ENCODE results near the gene TCTN2.
A peak's percentile ranks its signal among the peaks of the same experiment; 100 is the strongest.

Gene TCTN2
- total RNA-seq, result 3.5 to 21.7 (median 8.7) reads per million in 9 experiments

DNA sequence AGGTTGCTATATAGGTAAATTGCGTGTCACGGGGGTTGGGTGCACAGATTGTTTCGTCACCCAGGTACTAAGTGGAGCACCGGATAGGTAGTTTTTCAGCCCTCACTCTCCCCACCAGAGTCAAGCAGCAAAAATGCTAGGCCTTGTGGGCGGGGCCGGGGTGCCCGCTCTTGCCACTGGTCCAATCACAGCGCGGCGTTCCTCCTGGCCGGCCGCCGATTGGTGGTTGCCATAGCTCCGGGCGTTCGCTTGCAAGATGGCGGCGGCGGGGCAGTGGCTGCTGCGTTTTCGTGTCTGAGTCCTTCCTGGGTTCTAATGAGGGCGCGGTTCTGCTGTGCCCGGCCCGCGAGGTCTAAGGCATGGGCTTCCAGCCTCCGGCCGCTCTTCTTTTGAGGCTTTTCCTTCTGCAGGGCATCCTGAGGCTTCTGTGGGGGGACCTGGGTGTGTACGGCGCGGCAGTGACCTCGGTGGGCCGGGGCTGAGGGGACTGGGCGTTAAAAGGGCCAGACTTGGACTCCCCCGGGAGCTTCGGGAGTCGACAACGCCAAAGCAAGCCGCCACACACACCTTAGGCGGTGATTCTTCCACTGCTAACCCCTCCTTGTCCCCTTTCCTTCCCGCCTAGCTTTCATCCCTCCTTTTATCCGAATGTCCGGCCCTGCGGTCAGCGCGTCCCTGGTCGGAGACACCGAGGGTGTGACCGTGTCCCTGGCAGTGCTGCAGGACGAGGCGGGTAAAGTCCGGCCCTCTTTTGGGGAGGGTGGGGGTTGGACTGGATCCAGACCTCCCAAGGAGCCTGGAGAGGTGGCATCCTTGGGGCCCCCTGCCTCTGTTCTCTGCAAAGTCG is at the start of gene TCTN2:
TCTN2 (plus strand) TSS at position 232 of the 847 bp plus-strand sequence; CDS start at position 360, 128 bp downstream.
- peak; percentile 91 to 92 (median 91) for DNase-seq
- no peaks in the 10 kb centered on the region for H3K27me3 Mint-ChIP-seq
- peaks cover 13% of the 10 kb centered on the region in 2 donors for H3K4me1 Mint-ChIP-seq (ENCODE audit: low read depth in 2 of 2)
- peak within 1 kb of the TSS; percentile 82 to 92 for H3K27ac Mint-ChIP-seq
- peak; percentile 100 for ATAC-seq (replicated peaks)
- peak within 1 kb of the TSS; percentile 86 to 92 for H3K4me3 Mint-ChIP-seq
- peaks cover 12% of the 10 kb centered on the region for H3K36me3 Mint-ChIP-seq (ENCODE audit: insufficient read depth)
- no peaks in the 10 kb centered on the region for H3K9me3 Mint-ChIP-seq

- Mint-ChIP-seq H3K4me1 (ENCODE audit: low read depth in 2 of 2) (peaks cover 0 to 2% of the 10 kb centered on the region in 2 donors), H3K9me3 (no peaks in the 10 kb centered on the region)
Observed at GRCh38 chr12:123621619-123622530, 49.0 kb upstream of the TCTN2 start.

DNA sequence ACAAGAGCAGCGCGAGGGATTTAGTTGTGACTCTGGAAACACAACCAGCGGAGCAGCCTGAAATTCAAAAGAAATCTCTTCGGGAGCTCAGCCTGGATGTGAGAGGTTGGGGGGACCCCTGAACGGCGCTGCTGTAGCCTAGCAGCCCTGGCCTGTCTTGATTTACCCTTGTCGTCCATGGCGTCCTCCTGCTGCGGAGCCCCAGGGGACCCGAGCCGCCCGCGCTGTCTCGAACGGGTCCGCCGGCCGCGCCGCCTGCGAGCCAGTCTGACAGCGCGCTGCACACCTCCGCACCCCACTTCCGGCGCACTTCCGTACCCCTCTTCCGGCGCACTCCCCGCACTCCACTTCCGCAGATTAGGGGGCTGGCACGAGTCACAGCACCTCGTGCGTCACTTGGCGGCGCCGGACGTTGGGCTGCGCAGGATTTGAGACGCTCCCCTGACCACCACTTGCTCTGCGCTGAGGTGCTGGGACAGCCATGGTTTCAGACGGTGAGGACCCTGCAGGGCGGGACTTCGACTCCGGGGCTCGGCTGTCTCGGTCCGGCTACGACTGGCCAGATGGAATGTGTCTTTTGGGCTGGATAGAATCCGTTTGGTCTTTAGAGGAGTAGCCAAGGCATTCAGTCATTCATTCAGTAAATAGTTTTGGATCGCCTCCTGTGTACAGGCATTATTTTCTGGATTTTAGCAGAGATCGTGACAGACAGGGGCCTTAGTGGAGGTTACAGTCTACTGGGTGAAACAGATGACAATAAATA is 37.4 kb upstream of the TCTN2 start, which contains the start of the genes EIF2B1 and GTF2H3:
EIF2B1 (minus strand) TSS at position 308 of the 763 bp plus-strand sequence; CDS start at position 179, 129 bp downstream.
GTF2H3 (plus strand) TSS at position 451 of the 763 bp plus-strand sequence; CDS start at position 482, 31 bp downstream.
- Mint-ChIP-seq H3K36me3 (ENCODE audit: insufficient read depth) (peaks cover 55% of the 10 kb centered on the region), H3K27me3 (no peaks in the 10 kb centered on the region), H3K27ac (peak within 1 kb of the TSS; percentile 99 to 100), H3K9me3 (no peaks in the 10 kb centered on the region), H3K4me3 (peak within 1 kb of the TSS; percentile 95 to 100), H3K4me1 (ENCODE audit: low read depth in 2 of 2) (peaks cover 16 to 27% of the 10 kb centered on the region in 2 donors)
- ATAC-seq (replicated peaks), result peak; percentile 97
- DNase-seq, result peak; percentile 94 to 97 (median 95)

More at GRCh38 chr12:123621619-123622530, 49.0 kb upstream of the TCTN2 start:
- H3K36me3 Mint-ChIP-seq (ENCODE audit: insufficient read depth), result peaks cover 88% of the 10 kb centered on the region
- H3K27ac Mint-ChIP-seq, result peak overlapping the region; percentile 22 to 26
- DNase-seq, result no peak
- H3K4me3 Mint-ChIP-seq, result no peak overlapping the region
- ATAC-seq (replicated peaks), result no peak
- no peaks in the 10 kb centered on the region for H3K27me3 Mint-ChIP-seq

DNA sequence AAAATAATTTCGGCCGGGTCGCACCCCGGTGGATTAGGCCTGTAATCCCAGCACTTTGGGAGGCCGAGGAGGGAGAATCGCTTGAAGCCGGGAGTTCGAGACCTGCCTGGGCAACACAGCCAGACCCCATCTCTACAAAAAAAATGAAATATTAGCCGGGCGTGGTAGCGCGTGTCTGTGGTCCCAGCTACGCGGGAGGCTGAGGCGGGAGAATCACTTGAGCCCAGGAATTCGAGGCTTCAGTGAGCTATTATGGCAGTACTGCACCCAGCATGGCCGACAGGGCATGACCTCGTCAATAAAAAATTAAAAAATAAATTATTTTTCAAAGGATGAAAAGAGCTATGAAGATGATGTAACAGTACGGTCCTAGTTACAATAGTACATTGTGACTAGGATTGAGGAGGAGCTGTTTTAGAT is 36.8 kb upstream of the TCTN2 start:
- Mint-ChIP-seq H3K4me1 (ENCODE audit: low read depth in 2 of 2) (peaks cover 16 to 27% of the 10 kb centered on the region in 2 donors), H3K36me3 (ENCODE audit: insufficient read depth) (peaks cover 49% of the 10 kb centered on the region), H3K9me3 (no peaks in the 10 kb centered on the region), H3K4me3 (peak overlapping the region; percentile 95 to 100), H3K27me3 (no peaks in the 10 kb centered on the region), H3K27ac (peak overlapping the region; percentile 99 to 100)
- no peak for DNase-seq
- ATAC-seq (replicated peaks), result no peak

- Mint-ChIP-seq H3K36me3 (ENCODE audit: insufficient read depth) (peaks cover 76% of the 10 kb centered on the region), H3K27me3 (no peaks in the 10 kb centered on the region), H3K4me3 (no peak overlapping the region), H3K9me3 (no peaks in the 10 kb centered on the region), H3K27ac (no peak overlapping the region), H3K4me1 (ENCODE audit: low read depth in 2 of 2) (peaks cover 0 to 6% of the 10 kb centered on the region in 2 donors)
- DNase-seq, result no peak
- no peak for ATAC-seq (replicated peaks)
Observed at GRCh38 chr12:123643911-123644310, 27.0 kb upstream of the TCTN2 start.

- no peaks in the 10 kb centered on the region for H3K9me3 Mint-ChIP-seq
- no peak overlapping the region for H3K27ac Mint-ChIP-seq
- no peak for ATAC-seq (replicated peaks)
Observed at GRCh38 chr12:123645380-123645779, 25.5 kb upstream of the TCTN2 start.

GRCh38 chr12:123645878-123646277 is 25.0 kb upstream of the TCTN2 start:
- no peaks in the 10 kb centered on the region for H3K9me3 Mint-ChIP-seq
- H3K4me1 Mint-ChIP-seq (ENCODE audit: low read depth in 2 of 2), result peaks cover 2 to 6% of the 10 kb centered on the region in 2 donors
- H3K36me3 Mint-ChIP-seq (ENCODE audit: insufficient read depth), result peaks cover 81% of the 10 kb centered on the region
- H3K4me3 Mint-ChIP-seq, result no peak overlapping the region
- DNase-seq, result no peak
- ATAC-seq (replicated peaks), result no peak
- H3K27ac Mint-ChIP-seq, result no peak overlapping the region
- H3K27me3 Mint-ChIP-seq, result no peaks in the 10 kb centered on the region

More at GRCh38 chr12:123645380-123645779, 25.5 kb upstream of the TCTN2 start:
- DNase-seq, result no peak
- H3K4me3 Mint-ChIP-seq, result no peak overlapping the region
- H3K4me1 Mint-ChIP-seq (ENCODE audit: low read depth in 2 of 2), result peaks cover 0 to 6% of the 10 kb centered on the region in 2 donors
- H3K36me3 Mint-ChIP-seq (ENCODE audit: insufficient read depth), result peaks cover 80% of the 10 kb centered on the region
- H3K27me3 Mint-ChIP-seq, result no peaks in the 10 kb centered on the region

GRCh38 chr12:123648401-123648800 is 22.5 kb upstream of the TCTN2 start:
- no peak overlapping the region for H3K4me3 Mint-ChIP-seq
- H3K27me3 Mint-ChIP-seq, result no peaks in the 10 kb centered on the region
- no peak overlapping the region for H3K27ac Mint-ChIP-seq
- no peak for DNase-seq
- H3K4me1 Mint-ChIP-seq (ENCODE audit: low read depth in 2 of 2), result peaks cover 0 to 2% of the 10 kb centered on the region in 2 donors
- ATAC-seq (replicated peaks), result no peak
- H3K36me3 Mint-ChIP-seq (ENCODE audit: insufficient read depth), result peaks cover 85% of the 10 kb centered on the region
- H3K9me3 Mint-ChIP-seq, result no peaks in the 10 kb centered on the region

GRCh38 chr12:123654129-123654701 is 16.7 kb upstream of the TCTN2 start:
- no peaks in the 10 kb centered on the region for H3K9me3 Mint-ChIP-seq
- no peaks in the 10 kb centered on the region for H3K27me3 Mint-ChIP-seq
- ATAC-seq (replicated peaks) (no peak), DNase-seq (no peak)
- H3K27ac Mint-ChIP-seq, result no peak overlapping the region
- no peak overlapping the region for H3K4me3 Mint-ChIP-seq
- H3K36me3 Mint-ChIP-seq (ENCODE audit: insufficient read depth), result peaks cover 34% of the 10 kb centered on the region
- H3K4me1 Mint-ChIP-seq (ENCODE audit: low read depth in 2 of 2), result peaks cover 0 to 2% of the 10 kb centered on the region in 2 donors

DNA sequence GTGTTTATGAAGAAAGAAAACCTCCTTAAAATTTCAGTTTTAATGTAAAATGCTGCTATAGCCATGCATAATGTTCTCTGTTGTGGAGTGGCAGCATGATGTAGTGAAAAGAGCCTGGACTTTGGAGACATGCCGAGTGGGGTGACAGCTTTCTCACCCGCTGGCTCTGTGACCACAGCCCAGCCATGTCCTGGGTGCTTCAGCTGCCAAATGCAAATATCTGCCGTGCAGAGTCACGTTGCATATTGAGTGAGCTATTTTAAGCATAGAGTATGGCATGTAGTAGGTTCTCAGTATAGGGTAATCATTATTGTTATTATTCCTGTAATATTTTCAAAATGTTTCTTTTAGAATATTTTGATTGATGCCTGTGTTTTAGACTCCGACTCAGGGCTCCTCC is 15.5 kb upstream of the TCTN2 start:
- no peak overlapping the region for H3K27ac Mint-ChIP-seq
- no peak for DNase-seq
- H3K4me3 Mint-ChIP-seq, result no peak overlapping the region
- H3K4me1 Mint-ChIP-seq (ENCODE audit: low read depth in 2 of 2), result peaks cover 0 to 4% of the 10 kb centered on the region in 2 donors
- H3K27me3 Mint-ChIP-seq, result no peaks in the 10 kb centered on the region
- no peaks in the 10 kb centered on the region for H3K9me3 Mint-ChIP-seq
- ATAC-seq (replicated peaks), result no peak
- H3K36me3 Mint-ChIP-seq (ENCODE audit: insufficient read depth), result peaks cover 28% of the 10 kb centered on the region

DNA sequence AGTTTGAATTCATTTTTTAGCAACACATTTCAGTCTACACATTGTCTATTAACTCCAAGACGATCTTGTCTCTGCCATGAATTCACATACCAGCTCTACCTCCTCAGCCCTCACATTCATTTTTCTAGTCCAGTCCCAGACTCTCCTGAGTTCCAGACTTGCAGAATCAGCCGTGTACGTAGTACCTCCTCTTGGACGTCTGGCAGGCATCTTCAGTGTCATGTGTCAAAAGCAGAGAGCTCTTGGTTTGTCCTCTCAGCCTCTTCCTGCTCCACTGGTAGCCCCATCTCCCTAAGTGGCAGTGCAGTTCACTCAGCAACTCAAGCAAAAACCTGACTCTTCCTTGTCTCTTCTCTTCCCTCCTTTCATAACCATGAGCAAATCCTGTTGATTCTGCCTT is 14.5 kb upstream of the TCTN2 start:
- Mint-ChIP-seq H3K4me3 (no peak overlapping the region), H3K9me3 (no peaks in the 10 kb centered on the region), H3K36me3 (ENCODE audit: insufficient read depth) (peaks cover 23% of the 10 kb centered on the region), H3K27ac (peak overlapping the region in 1 of 2 donors; percentile 72), H3K27me3 (no peaks in the 10 kb centered on the region), H3K4me1 (ENCODE audit: low read depth in 2 of 2) (peaks cover 0 to 2% of the 10 kb centered on the region in 2 donors)
- DNase-seq, result no peak
- no peak for ATAC-seq (replicated peaks)

GRCh38 chr12:123657211-123657610 is 13.7 kb upstream of the TCTN2 start:
- ATAC-seq (replicated peaks), result no peak
- H3K36me3 Mint-ChIP-seq (ENCODE audit: insufficient read depth), result peaks cover 15% of the 10 kb centered on the region
- H3K4me3 Mint-ChIP-seq, result no peak overlapping the region
- peaks cover 0 to 2% of the 10 kb centered on the region in 2 donors for H3K4me1 Mint-ChIP-seq (ENCODE audit: low read depth in 2 of 2)
- no peak overlapping the region for H3K27ac Mint-ChIP-seq
- H3K27me3 Mint-ChIP-seq, result no peaks in the 10 kb centered on the region
- no peaks in the 10 kb centered on the region for H3K9me3 Mint-ChIP-seq
- DNase-seq, result no peak
